HepG2 (cell line): ENCODE results near the gene MYADML2. TPM values are rescaled to one million over a fixed set of nuclear protein-coding genes. Genes with fewer than 3 reads are reported as not detected.
A peak's percentile ranks its signal among the peaks of the same experiment; 100 is the strongest.

Experiments
- ARID2 ChIP-seq: sonication (generic); formaldehyde crosslinking; IDR thresholded peaks from 2 replicates; pipeline ENCODE4 v1.8.1; 2022; ENCODE audit warnings: mild to moderate bottlenecking, missing genetic modification reagents, borderline replicate concordance
- ARNT ChIP-seq: fragments of 450-650 bp; IDR thresholded peaks from 2 replicates; pipeline ENCODE4 v1.6.1; 2017
- GPBP1L1 ChIP-seq: sonication (generic); formaldehyde crosslinking; IDR thresholded peaks from 2 replicates; pipeline ENCODE4 v1.5.0; 2020; ENCODE audit warnings: mild to moderate bottlenecking, missing genetic modification reagents
- KDM1A ChIP-seq: IDR thresholded peaks from 2 replicates; pipeline ENCODE4 v1.6.1; 2016; ENCODE audit warnings: missing compliant biosample characterization
- LRRFIP1 ChIP-seq: sonication (generic); formaldehyde crosslinking; conservative IDR thresholded peaks from 2 replicates; pipeline ENCODE4 v1.4.0; 2020; ENCODE audit warnings: missing genetic modification reagents
- MAFG ChIP-seq: sonication (generic); formaldehyde crosslinking; IDR thresholded peaks from 2 replicates; pipeline ENCODE4 v1.5.1; 2020; ENCODE audit warnings: mild to moderate bottlenecking, missing genetic modification reagents
- MYNN ChIP-seq: sonication (generic); formaldehyde crosslinking; IDR thresholded peaks from 2 replicates; pipeline ENCODE4 v1.4.0; 2020; ENCODE audit warnings: mild to moderate bottlenecking, low read depth, missing genetic modification reagents
- NFRKB ChIP-seq: fragments of 450-650 bp; IDR thresholded peaks from 2 replicates; pipeline ENCODE4 v1.6.1; 2017
- PAX8 ChIP-seq: sonication (generic); formaldehyde crosslinking; IDR thresholded peaks from 2 replicates; pipeline ENCODE4 v1.8.0; 2022; ENCODE audit warnings: mild to moderate bottlenecking, missing genetic modification reagents, borderline replicate concordance
- THYN1 ChIP-seq: sonication (generic); formaldehyde crosslinking; IDR thresholded peaks from 2 replicates; pipeline ENCODE4 v1.8.1; 2023; ENCODE audit warnings: low read depth, mild to moderate bottlenecking, moderate library complexity, missing genetic modification reagents, borderline replicate concordance
- ZHX2 ChIP-seq, 2 experiments: sonication (generic) in 1 of 2; formaldehyde crosslinking in 1 of 2; IDR thresholded peaks; 2 replicates each; pipeline versions ENCODE4 v1.6.1 to v1.9.0; 2014 to 2022; ENCODE audit warnings: antibody characterized with exemption in 1 of 2, borderline replicate concordance in 1 of 2, inconsistent platforms in 1 of 2, low read depth in 1 of 2, missing genetic modification reagents in 1 of 2
- ZNF17 ChIP-seq: sonication (generic); formaldehyde crosslinking; IDR thresholded peaks from 2 replicates; pipeline ENCODE4 v1.5.0; 2020; ENCODE audit warnings: mild to moderate bottlenecking, missing genetic modification reagents
- ZNF34 ChIP-seq: sonication (generic); formaldehyde crosslinking; IDR thresholded peaks from 2 replicates; pipeline ENCODE4 v1.4.0; 2020; ENCODE audit warnings: mild to moderate bottlenecking, missing genetic modification reagents, borderline replicate concordance
- ZNF354B ChIP-seq: sonication (generic); formaldehyde crosslinking; IDR thresholded peaks from 2 replicates; pipeline ENCODE4 v1.8.0; 2022; ENCODE audit warnings: mild to moderate bottlenecking, missing genetic modification reagents
- ZNF503 ChIP-seq: sonication (generic); formaldehyde crosslinking; IDR thresholded peaks from 2 replicates; pipeline ENCODE4 v1.4.0; 2020; ENCODE audit warnings: missing genetic modification reagents
- ZNF724P ChIP-seq: sonication (generic); formaldehyde crosslinking; IDR thresholded peaks from 2 replicates; pipeline ENCODE4 v1.8.0; 2022; ENCODE audit warnings: missing genetic modification reagents, borderline replicate concordance
- polyA plus RNA-seq, 8 experiments: library from polyadenylated mRNA; depleted of rRNA in 3 of 8; stranded (reverse) in 7 of 8; unstranded in 1 of 8; fragments of >200 nt; fragmentation: Illumina TruSeq in 4 of 8; extraction: Trizol in 4 of 8; gene quantifications; 2 replicates each; pipeline versions ENCODE4 v1.2.1 to v1.2.3, GENCODE V29; 2011 to 2016; ENCODE audit warnings: low read depth in 4 of 8, missing spikeins in 1 of 8, mixed read lengths in 1 of 8; ENCODE audit not compliant: insufficient read depth in 1 of 8
- total RNA-seq, 5 experiments: library from RNA; depleted of rRNA; stranded (reverse); fragments of >200 nt; fragmentation: Illumina TruSeq; extraction: Trizol; gene quantifications; 2 replicates each; pipeline ENCODE4 v1.2.3, GENCODE V29; 2016; ENCODE audit warnings: low read depth in 1 of 5

The MYADML2 gene
- total and polyA plus RNA-seq, 2 of the 13 experiments (the other 11 are each of a cell fraction or from before 2014, with no cell fraction given) = not detected

DNA sequence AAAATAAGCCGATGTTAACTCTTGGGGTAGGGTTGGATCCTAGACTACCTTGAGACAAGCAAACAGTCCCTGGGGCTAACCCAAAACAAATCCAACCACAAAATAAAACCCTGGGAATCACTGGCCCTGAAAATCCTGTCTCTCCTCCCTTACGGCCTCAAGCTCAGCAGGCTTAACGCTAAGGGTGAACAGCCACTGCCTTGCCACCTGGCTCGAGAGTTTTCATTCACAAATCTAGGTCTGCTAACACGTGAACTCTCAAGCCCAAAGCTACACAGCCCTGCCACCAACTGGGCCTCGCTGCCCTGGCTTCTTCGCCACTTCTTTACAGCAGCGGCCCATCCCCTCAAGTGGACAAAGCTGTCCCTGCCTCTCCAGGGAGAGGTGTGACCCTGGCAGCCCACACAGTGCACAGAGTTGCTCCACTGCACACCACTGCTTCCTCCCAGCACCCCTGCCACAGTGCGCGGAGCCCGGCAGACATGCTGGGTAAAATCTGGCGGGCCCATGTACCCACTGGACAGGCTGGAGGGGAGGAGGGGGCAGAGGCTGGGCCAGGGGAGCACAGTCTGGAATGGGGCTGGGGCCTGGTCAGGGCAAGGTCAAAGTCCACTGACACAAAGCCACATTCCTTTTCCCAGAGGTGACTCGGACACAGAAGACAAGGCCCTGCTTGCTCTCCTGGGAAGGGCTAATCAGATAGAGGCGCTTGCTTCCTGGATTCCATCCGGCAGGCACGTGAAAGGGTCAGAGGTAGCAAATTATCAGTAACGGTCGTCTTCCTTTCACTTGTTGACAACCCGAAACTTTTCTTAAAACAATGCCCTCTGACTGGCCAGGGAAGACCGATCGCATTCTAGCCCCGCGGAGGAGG, 36.8 kb downstream of the MYADML2 start (continued):
- TF ChIP-seq LRRFIP1 (CRISPR knock-in tag) (no peak), ZNF724P (CRISPR knock-in tag) (peak; percentile 67; the same call in 1 of the 2 replicates), ZHX2 (IDR thresholded peaks at IDR 0.05; ENCODE audit: low read depth) (no peak; the same call in 1 of the 2 replicates), ZHX2 (CRISPR knock-in tag; IDR thresholded peaks at IDR 0.05; ENCODE audit: borderline replicate concordance) (no peak), THYN1 (CRISPR knock-in tag) (no peak), PAX8 (CRISPR knock-in tag) (peak; percentile 61; the same call in 1 of the 2 replicates), MYNN (CRISPR knock-in tag) (0 out of 2 replicates have a peak, but pooled peaks have one; percentile 22), ZNF17 (CRISPR knock-in tag) (no peak), KDM1A (CRISPR knock-in tag) (no peak), ZNF34 (CRISPR knock-in tag) (no peak), ARID2 (no peak), GPBP1L1 (no peak), ZNF503 (peak; percentile 81; the same call in 1 of the 2 replicates), NFRKB (no peak), MAFG (no peak), ZNF354B (peak; percentile 64), ARNT (no peak)
